ENCODE results near the gene SBF1.
"Not testable (repeated sequence)": the region's sequence is repeated elsewhere in the genome, so short reads cannot be mapped to it uniquely, and the experiment has no call there.

SBF1 gene

DNA sequence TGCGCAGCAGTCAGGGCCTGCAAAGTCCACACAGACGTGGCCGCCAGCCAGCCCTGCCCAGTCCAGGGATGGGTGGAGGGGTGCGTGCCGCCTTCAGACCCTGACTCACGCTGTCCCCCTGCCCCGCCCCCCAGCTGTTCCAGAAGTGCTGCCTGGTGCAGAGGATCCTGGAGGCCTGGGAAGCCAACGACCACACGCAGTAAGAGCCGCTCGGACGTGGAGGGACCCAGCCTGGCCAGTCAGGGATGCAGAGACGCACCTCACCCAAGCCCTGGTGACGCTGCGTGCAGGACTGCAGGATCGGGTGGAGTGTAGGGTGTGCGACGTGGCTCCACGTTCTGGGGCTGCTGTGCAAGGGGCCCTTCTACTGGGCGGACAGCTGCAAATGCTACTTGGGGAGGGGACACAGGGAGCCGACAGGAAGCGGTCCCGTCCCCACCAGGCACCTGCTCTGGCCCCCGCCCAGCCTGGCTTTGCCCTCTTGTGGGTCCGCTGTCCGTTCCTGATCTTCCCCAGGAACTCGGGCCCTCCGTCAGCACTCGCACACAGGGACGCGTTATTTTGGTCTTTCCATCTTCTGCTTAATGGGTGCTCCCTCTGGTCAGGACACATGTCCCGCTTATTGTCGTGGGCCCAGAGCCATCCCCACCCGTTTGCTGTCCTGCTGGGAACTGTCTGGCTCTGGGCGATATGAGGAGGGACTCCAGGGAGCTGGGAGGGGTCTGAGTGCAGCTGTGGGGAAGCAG, 42.5 kb downstream of the SBF1 start:
- DNase-seq (ENCODE audit: low read depth in 1 of 2, low spot score in 1 of 2), result no peak

DNA sequence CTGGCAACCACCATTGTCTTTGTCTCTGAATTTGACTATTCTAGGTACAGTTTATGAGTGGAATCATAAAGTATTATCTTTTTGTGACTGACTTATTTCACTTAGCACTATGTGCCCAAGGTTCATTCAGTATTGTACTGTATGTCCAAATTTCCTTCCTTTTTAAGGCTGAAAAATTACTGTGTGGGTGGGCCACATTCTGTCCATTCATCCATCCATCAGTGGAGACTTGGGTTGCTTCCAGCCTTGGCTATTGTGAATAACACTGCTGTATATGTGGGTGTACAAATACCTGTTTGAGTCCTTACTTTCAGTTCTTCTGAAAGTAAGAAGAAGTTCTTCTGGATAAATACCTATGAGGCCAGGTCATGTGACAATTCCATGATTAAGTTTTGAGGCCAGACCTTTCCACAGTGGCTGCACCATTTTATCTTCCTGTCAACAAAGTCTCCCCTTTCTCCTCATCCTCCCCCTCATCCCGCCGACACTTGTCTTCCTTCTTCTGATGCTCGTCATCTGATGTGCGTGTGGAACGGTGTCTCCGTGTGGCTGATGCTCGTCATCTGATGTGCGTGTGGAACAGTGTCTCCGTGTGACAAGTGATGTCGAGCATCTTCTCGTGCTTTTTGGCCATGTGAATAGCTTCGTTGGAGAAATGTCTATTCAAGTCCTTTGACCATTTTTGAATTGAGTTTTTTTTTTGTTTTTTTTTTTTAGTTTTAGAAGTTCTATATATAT, 49.5 kb downstream of the SBF1 start:
- no peak for DNase-seq (ENCODE audit: low read depth in 1 of 2, low spot score in 1 of 2)

DNA sequence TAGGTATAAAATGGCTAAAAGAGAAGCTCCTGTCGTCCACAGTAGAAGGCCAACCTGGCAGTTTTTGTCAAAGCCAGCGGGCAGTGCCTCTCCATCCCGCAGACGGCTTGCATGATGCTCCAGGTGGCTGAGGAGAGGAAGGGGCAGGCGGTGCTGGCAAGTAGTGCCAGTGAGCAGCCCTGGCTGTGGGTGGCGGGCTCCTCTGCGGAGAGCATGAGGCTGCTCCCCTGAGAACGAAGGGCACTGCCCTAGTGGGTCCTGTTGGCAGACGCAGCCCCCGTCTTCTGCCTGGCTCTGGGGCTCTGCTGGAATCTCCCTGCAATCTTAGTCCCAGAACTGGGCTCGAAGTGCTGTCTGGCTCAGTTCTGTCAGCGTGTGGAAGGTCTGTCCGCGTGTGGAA, 50.9 kb downstream of the SBF1 start:
- DNase-seq (ENCODE audit: low read depth in 1 of 2, low spot score in 1 of 2), result no peak

DNA sequence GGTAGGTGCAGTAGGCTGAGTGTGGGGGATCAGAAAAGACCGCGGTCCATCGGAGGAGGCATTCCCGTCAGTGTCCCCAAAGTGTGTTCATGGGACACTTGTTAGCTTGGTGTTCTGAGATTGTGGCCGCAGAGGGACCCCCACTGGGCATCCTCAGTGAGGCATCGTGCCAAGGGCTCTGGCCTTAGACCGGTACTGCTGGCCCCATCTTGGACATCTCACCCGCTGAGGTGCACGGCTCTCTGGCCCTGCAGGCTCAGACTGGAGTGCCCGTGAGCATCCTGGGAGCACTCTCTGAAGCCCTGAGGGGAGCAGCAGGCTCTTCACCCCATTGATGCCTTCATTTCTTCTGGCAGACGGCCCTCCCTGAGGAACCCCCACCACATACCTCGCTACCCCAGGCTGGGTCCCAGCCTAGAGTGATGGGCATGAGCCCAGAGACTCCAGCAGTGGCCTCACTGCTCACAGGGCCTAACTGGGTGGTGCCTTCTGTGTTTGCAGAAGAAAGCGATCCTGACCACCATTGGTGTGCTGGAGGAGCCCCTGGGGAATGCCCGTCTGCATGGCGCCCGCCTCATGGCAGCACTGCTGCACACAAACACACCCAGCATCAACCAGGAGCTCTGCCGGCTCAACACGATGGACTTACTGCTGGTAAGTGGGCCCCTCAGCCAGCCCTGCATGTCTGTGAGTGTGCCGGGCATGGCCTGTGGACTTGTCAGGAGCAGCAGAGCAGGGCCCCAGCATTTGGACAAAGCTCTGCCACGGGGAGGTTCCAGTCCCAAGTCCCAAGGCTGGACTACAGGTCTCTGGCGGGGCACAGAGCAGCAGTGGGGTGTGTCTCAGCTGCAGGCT, 51.6 kb downstream of the SBF1 start:
- no peak for DNase-seq (ENCODE audit: low read depth in 1 of 2, low spot score in 1 of 2)

DNA sequence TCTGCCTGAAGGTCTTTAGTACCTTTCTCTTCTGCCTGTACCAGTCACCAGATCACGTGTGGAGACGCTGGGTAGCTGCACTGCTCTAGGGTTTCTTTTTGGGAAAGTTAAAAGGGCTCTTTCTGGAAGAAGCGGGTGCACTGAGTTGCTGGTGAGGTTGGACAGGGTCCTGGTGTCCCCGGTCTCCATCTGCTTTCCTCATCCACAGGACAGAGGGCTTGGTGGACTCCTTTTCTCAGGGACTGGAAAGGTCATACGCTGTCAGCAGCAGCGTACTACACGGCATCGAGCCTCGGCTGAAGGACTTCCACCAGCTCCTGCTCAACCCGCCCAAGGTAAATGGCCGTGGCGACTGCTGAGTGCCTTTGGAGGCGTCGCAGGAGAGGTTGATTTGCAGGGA, 52.8 kb downstream of the SBF1 start:
- no peak for DNase-seq (ENCODE audit: low read depth in 1 of 2, low spot score in 1 of 2)

DNA sequence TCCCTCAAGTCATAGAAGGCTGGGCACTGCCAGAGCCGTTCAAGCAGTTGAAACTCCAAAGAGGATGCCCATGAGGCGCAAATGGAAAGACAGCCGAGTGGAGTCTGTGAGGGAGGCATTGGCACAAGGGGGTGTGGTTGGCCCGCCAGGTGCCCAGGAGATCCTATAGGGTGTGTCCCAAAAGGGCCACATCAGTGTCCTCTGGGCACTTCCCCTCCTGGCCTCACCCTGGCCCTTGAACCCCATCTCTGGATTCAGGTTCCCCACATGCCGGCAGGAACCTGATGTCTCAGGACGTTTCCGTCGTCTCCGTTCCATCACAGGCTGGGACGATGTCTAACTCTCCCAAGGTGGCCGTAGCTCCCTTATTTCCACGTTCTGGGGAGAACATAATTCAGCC, 54.3 kb downstream of the SBF1 start:
- DNase-seq (ENCODE audit: low read depth in 1 of 2, low spot score in 1 of 2), result no peak

DNA sequence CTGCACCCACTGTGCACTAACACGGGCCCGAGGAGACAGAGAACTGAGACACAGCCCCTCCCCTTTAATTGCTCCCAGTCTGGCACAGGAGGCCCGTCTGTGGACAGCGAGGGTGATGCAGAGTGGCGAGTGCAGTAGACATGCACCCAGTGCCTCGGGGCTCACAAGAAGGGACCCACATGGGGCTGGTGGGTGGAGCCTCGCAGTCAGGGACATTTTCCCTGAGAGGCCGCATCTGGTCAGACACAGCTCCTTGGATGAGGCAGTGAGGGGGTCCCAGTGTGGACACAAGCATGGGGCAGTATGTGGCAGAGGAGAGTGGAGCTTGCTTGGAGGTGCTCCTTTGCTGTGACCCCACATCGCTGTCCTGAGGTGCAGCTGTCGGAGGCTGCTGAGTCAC, 54.8 kb downstream of the SBF1 start:
- no peak for DNase-seq (ENCODE audit: low read depth in 1 of 2, low spot score in 1 of 2)

DNA sequence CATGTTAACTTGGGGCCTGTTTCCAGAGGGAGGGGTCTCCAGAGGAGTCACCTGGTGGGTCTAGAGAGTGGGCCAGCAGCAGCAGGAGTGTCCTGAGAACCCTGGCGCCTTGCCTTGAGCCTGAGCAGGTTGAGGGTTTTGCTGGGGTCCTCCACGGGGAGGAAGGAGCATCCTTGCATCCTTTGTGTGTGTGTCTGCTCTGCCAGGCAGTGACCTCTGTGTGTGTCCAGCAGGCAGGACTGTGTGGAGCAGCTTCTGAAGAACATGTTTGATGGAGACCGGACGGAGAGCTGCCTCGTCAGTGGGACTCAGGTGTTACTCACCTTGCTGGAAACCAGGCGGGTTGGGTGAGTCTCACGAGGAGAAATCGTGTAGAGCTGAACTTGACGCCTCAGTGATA, 55.7 kb downstream of the SBF1 start:
- DNase-seq (ENCODE audit: low read depth in 1 of 2, low spot score in 1 of 2), result no peak

DNA sequence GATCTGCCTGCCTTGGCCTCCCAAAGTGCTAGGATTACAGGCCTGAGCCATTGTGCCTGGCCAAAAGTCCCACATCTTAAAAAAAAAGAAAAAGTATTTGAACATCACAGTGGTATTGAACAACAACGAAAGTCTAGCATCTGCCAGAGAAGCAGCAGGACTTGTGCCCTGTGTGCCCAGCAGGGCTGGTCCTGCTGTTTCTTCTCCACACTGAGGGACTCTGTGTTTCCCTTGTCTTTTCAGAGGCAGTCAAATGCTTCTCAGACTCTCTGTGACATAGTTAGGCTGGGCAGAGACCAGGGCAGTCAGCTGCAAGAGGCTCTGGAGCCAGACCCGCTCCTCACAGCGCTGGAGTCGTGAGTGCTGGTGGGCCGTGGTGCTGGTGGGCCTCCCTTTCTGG, 56.2 kb downstream of the SBF1 start:
- no peak for DNase-seq (ENCODE audit: low read depth in 1 of 2, low spot score in 1 of 2)

DNA sequence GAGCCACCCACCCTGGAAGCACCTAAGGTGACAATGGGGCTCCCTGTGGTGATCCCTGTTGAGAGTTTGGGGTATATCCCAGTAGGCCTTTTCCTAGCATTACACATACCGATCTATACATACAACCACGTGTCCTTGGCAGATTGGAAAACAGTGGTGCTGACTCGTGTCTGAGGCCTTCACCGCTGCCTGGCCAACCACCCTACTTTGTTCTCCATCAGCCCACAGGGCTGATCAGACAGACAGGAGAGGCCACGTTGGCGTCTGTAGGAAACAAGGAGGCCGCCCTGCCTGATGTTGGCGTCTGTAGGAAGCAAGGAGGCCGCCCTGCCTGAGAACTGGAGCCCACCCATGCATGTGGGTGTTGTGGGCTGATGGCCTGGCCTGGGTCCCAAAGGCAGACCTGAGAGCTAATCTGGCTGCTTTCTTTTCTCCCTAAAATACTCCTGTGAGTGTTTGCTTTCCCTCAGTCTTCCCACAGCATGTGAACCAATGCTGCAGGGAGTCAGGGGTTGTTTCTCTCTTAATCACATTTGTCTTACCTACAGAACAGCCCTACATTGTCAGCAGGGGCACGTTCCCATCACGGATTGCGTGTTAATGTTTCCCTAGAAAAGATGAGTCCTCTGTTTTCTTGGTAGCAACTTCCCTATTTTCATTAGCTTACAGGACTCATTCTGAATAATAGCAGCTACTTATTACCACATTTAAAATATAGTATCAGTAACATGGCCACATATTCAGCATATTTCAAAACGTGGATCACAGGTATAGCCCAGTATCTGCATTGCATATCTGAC, 57.2 kb downstream of the SBF1 start:
- DNase-seq (ENCODE audit: low read depth in 1 of 2, low spot score in 1 of 2), result no peak

DNA sequence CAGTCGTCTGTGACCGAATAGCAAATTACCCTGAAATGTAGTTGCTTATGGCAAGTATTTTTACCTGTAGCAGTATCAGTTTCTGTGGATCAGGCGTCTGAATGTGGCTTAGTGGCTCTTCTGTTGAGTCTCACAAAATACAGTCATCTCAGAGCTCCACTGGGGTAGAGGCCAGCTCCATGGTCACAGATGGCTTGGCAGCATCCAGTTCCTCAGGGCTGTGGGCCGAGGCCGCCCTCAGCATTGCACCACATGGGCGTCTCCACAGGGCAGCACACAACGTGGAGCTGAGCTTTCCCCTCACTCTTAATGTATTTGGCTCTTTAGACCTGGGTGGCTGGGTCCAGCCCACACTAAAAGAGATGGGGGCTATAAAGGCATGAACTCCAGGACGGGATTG, 57.8 kb downstream of the SBF1 start:
- no peak for DNase-seq (ENCODE audit: low read depth in 1 of 2, low spot score in 1 of 2)

DNA sequence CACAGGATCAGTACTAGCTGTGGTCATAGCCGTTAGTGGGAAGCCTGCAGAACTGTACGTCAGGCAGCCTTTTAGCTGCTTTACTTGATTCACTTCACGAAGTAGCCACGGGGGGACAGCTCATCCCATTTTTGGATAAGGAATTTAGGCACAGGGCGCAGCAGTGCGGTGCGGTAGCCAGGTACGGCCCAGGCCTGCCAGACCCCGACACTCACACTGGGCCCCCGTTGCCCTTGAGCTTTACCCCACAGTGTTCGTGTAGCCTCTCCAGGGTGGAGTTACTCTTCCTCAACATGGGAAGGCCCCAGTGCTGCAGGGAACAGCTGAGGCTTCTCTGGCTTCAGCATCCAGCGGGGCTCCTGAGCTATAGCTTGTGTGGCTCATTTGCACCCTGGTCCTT, 59.4 kb downstream of the SBF1 start:
- DNase-seq (ENCODE audit: low read depth in 1 of 2, low spot score in 1 of 2), result no peak

DNA sequence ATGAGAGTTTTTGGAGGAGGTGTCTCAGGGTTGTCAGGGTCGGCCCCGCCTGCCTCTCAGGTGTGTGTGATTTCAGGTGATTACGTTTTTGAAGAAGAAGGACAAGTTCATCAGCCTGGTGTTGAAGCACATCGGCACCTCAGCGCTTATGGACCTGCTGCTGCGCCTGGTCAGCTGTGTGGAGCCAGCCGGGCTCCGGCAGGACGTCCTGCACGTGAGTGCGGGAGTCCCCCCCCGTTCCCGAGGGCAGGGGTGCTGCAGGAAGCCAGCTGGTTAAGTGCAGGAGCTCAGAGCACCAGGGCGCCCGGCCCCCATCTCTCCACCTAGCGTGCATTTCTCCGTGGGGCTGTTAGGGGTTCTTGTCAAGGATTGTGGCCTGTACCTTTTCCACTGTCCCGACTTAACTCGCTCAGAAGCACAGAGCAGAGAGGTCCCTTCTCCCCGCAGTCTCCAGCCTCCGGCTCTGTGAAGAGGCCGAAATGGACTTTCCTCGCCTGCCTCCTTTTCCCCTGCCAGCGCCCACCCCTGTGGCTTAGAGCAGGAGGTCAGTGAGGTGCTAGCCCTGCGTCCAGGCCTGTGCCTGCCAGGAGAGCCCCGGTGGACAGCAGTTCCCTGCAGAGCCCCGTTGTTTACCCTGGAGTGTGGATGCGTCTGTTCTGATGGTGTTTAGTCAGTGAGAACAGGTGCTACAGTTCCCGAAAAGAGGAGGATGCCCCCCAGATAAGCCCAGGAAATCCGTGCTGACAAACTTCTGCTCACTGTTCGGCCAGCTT, 60.2 kb downstream of the SBF1 start:
- DNase-seq (ENCODE audit: low read depth in 1 of 2, low spot score in 1 of 2), result no peak

DNA sequence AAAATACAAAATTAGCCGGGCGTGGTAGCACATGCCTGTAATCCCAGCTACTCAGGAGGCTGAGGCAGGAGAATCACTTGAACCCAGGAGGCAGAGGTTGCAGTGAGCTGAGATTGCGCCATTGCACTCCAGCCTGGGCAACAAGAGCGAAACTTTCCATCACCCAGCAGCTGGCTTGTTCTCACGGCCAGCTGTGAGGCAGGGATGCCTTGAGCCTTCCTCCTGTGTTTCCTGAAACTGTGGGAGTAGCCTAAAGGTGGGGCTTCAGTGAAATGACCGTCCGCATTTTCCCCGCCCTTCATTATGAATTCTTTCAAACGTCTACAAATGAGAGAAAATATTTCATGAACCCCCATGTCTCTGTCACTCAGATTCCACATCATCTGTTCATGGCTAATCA, 65.9 kb downstream of the SBF1 start:
- not testable (repeated sequence) for DNase-seq (ENCODE audit: low read depth in 1 of 2, low spot score in 1 of 2)

DNA sequence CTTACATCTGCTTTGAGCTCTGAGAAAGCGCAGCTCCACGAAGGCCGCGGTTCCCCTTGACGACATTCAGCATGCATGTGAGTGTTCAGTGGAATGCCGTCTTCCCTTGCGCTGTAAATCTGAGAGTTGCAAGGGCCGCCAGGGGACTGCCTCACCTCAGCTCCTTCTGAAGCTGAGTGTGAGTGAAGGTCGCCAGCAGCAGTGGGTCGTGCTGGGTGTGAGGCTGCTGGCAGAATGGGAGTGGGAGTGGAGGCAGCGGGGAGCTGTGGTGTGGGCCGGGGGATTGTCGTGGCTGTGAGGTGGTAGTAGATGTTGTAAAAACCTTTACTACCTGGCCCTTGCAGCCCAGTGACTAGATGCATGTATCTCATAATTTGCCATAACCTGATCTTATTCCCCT, 66.5 kb downstream of the SBF1 start:
- no peak for DNase-seq (ENCODE audit: low read depth in 1 of 2, low spot score in 1 of 2)

DNA sequence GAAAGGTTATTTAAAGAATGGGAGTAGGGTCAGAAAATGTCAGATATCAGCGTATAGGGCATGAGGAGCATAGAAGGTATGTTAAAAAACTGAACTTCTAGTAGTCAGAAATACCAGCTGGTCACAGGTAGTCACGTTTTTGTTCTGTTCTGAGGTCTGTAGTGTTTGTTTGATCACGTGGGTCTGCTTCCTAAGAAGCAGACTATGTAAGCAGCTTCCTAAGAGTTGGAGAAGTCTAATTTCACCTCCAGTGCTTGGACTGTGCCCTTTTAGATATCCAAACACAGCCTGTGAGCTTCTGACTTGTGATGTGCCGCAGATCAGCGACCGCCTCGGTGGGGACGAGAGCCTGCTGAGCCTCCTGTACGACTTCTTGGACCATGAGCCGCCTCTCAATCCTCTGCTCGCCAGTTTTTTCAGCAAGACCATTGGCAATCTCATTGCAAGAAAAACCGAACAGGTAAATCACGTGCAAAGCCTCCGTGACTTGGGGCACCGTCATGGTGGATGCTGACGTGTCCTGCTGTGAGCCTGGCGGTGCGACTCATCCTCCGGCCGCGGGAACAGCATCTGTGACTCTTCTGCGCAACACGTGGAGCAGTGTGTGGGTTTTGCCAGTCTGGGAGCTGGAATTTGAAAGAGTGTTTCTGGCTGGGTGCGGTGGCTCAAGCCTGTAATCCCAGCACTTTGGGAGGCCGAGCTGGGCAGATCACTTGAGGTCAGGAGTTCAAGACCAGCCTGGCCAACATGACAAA, 68.2 kb downstream of the SBF1 start:
- no peak for DNase-seq (ENCODE audit: low read depth in 1 of 2, low spot score in 1 of 2)

DNA sequence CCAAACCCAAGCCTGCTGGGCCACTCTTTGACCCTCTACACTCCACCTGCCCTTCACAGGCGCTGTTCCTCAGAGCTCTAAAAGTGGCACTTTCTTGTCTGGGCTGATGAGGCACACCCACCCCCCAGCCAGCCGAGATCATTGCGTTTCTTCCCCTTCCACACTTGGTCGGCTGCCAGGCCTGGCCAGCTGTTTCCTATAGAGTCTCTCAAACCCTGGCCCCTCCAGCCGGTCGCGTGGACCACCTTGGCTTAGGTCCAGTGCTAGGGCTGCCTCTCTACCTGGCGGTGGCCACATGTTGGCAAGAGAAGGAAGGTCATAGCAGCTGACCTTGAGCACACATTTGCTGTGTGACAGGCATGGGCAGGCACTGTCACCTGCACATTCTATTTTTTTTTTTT, 71.1 kb downstream of the SBF1 start:
- DNase-seq (ENCODE audit: low read depth in 1 of 2, low spot score in 1 of 2), result no peak

DNA sequence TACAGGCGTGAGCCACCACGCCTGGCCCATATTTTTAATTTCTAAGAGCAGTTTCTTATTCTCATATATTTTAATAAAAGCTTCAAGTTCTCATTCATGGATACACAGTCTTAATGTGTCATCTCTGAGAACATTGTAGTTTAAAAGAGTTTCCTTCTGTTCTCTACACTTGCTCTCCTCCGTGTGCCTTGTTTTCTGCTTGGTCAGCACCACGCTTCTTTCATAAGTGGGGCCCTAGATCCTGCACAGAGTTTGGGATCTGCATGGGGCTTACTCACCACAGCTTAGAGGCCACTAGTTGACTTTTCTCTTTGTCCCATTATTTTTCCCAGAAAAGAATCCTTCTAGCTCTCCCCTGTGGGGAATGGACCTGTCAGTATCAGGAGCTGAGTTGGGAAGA, 72.9 kb downstream of the SBF1 start:
- DNase-seq (ENCODE audit: low read depth in 1 of 2, low spot score in 1 of 2), result no peak

DNA sequence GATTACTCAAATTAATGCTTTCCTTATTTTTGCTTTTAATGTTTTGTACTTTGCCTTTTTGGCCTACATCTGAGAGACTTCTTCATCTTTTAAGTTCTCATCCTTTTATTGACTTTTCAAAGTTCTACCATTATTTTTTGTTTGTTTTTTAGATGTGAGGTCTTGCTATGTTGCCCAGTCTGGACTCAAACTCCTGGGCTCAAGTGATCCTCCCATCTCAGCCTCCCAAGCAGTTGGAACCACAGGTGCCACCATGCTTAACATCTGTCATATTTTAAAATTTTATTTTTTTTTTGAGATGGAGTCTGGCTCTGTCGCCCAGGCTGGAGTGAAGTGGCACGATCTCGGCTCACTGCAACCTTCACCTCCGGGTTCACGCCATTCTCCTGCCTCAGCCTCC, 73.9 kb downstream of the SBF1 start:
- DNase-seq (ENCODE audit: low read depth in 1 of 2, low spot score in 1 of 2), result no peak

DNA sequence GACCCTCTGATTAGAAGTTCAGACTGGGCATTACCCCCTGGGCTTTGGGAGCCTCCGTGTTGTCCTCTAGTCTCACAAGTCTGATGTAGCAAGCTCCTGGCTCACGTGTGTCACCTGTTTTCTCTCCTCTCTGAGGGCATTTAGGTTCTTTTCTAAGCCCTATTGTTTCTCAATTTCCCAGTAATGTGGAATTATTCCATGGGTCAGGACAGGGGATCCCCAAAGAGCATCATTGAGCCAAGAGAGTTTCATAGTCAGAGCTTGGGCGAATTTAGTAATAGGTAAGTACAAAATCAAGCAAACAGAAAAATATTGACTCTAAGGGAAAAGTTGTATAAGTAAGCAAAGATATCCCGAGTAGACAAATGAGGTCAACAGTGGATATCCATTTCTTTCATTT, 74.4 kb downstream of the SBF1 start:
- no peak for DNase-seq (ENCODE audit: low read depth in 1 of 2, low spot score in 1 of 2)

All from stimulated activated CD4-positive, alpha-beta T cell treated with anti-CD3 and anti-CD28 coated beads, Interleukin-15, amount 100 ng/mL, for 1 hour (primary cell).